IMR-90 (cell line): ENCODE measurements around the gene ADRA1B. TPM values are rescaled to one million over a fixed set of nuclear protein-coding genes. Genes with fewer than 3 reads are reported as not detected.

Experiments
- ATAC-seq: fragments of 200-7000 bp; cut with Tn5 transposase; 2 replicates; pipeline ENCODE4 v1.9.1; 2020; ENCODE audit warnings: low read depth, mild to moderate bottlenecking, moderate library complexity
- BruUV-seq: library from RNA; stranded (reverse); fragments of 400-500 nt; replicated peaks from 2 replicates; lab custom pipeline; 2021; lab: Mats Ljungman, UMichigan
- CTCF ChIA-PET: fragments of 300-600 bp; formaldehyde crosslinking; extraction: SDS; loops from one replicate; lab custom pipeline; 2021; ENCODE audit warnings: antibody characterized with exemption; lab: Yijun Ruan, JAX
- POLR2A ChIA-PET: fragments of 300-600 bp; sonication (Branson Sonifier 250); formaldehyde crosslinking; loops from one replicate; lab custom pipeline; 2022; ENCODE audit warnings: antibody characterized with exemption; ENCODE audit not compliant: unreplicated experiment; lab: Charles Lee
- DNase-seq: peaks from one replicate; pipeline ENCODE4 v3.0.0; 2013
- H2AFZ ChIP-seq: replicated peaks from 2 replicates; pipeline ENCODE3; 2013; ENCODE audit warnings: low read length, mild to moderate bottlenecking; ENCODE audit not compliant: poor library complexity
- H2AK5ac ChIP-seq: 2 replicates; pipeline ENCODE4 v1.6.1; 2013; ENCODE audit warnings: low read depth, low read length, inconsistent platforms
- H2AK9ac ChIP-seq: replicated peaks from 2 replicates; pipeline ENCODE3; 2013; ENCODE audit warnings: mild to moderate bottlenecking, low read depth, low read length, moderate library complexity; ENCODE audit not compliant: poor library complexity
- H2BK120ac ChIP-seq: 2 replicates; pipeline ENCODE4 v1.6.1; 2013; ENCODE audit warnings: low read depth, low read length, inconsistent platforms
- H2BK15ac ChIP-seq: 3 replicates; pipeline ENCODE4 v1.6.1; 2013; ENCODE audit warnings: low read depth, low read length, inconsistent platforms
- H2BK20ac ChIP-seq: 2 replicates; pipeline ENCODE4 v1.6.1; 2013; ENCODE audit warnings: low read depth, mild to moderate bottlenecking, inconsistent platforms, low read length, moderate library complexity
- H2BK5ac ChIP-seq: 2 replicates; pipeline ENCODE4 v1.6.1; 2013; ENCODE audit warnings: mild to moderate bottlenecking, low read depth, low read length, inconsistent platforms; ENCODE audit not compliant: poor library complexity, severe bottlenecking
- H3K14ac ChIP-seq: replicated peaks from 2 replicates; pipeline ENCODE4 v1.6.1; 2013; ENCODE audit warnings: low read depth, low read length, inconsistent platforms
- H3K18ac ChIP-seq: 2 replicates; pipeline ENCODE4 v1.6.1; 2013; ENCODE audit warnings: low read depth, low read length, control low read depth
- H3K23ac ChIP-seq: 2 replicates; pipeline ENCODE4 v1.6.1; 2013; ENCODE audit warnings: low read depth, low read length, inconsistent platforms
- H3K27ac ChIP-seq: 2 replicates; pipeline ENCODE4 v1.5.1; 2013; ENCODE audit warnings: mild to moderate bottlenecking, control low read depth, low read length; ENCODE audit not compliant: insufficient read depth
- H3K27me3 ChIP-seq: 2 replicates; pipeline ENCODE4 v1.6.1; 2013; ENCODE audit warnings: low read length; ENCODE audit not compliant: control insufficient read depth, insufficient read depth
- H3K36me3 ChIP-seq: 2 replicates; pipeline ENCODE4 v1.6.1; 2013; ENCODE audit warnings: low read length, mixed read lengths; ENCODE audit not compliant: control insufficient read depth, insufficient read depth
- H3K4ac ChIP-seq: 2 replicates; pipeline ENCODE4 v1.6.1; 2013; ENCODE audit warnings: low read depth, low read length, inconsistent platforms
- H3K4me1 ChIP-seq: 2 replicates; pipeline ENCODE4 v1.6.1; 2013; ENCODE audit warnings: low read length, mixed read lengths; ENCODE audit not compliant: control insufficient read depth, insufficient read depth
- H3K4me2 ChIP-seq: 2 replicates; pipeline ENCODE4 v1.6.1; 2013; ENCODE audit warnings: low read depth, mild to moderate bottlenecking, control low read depth, low read length, moderate library complexity
- H3K4me3 ChIP-seq: 2 replicates; pipeline ENCODE4 v1.5.1; 2013; ENCODE audit warnings: low read depth, mild to moderate bottlenecking, control low read depth, low read length, moderate library complexity; ENCODE audit not compliant: insufficient read depth
- H3K56ac ChIP-seq: 2 replicates; pipeline ENCODE4 v1.6.1; 2013; ENCODE audit warnings: low read length, inconsistent platforms; ENCODE audit not compliant: insufficient read depth; ENCODE audit errors: extremely low read depth
- H3K79me1 ChIP-seq, 2 experiments: 2 replicates each; pipeline ENCODE4 v1.6.1; 2013; ENCODE audit warnings: low read length in 2 of 2, inconsistent platforms in 1 of 2, low read depth in 1 of 2
- H3K9ac ChIP-seq: 2 replicates; pipeline ENCODE4 v1.6.1; 2013; ENCODE audit warnings: low read depth, low read length, control low read depth
- H3K9me1 ChIP-seq: 2 replicates; pipeline ENCODE4 v1.6.1; 2013; ENCODE audit warnings: low read length, inconsistent platforms; ENCODE audit not compliant: insufficient read depth
- H3K9me3 ChIP-seq: 2 replicates; pipeline ENCODE4 v1.6.1; 2013; ENCODE audit warnings: low read length; ENCODE audit not compliant: control insufficient read depth, insufficient read depth
- H4K20me1 ChIP-seq: 2 replicates; pipeline ENCODE4 v1.6.1; 2013; ENCODE audit warnings: low read length, inconsistent platforms; ENCODE audit not compliant: insufficient read depth
- H4K5ac ChIP-seq: 2 replicates; pipeline ENCODE4 v1.6.1; 2013; ENCODE audit warnings: mild to moderate bottlenecking, low read depth, low read length, control low read depth
- H4K8ac ChIP-seq, 2 experiments: 2 replicates each; pipeline ENCODE4 v1.6.1; 2013; ENCODE audit warnings: low read depth in 2 of 2, low read length in 2 of 2, control low read depth in 1 of 2, inconsistent platforms in 1 of 2
- H4K91ac ChIP-seq: 2 replicates; pipeline ENCODE4 v1.6.1; 2013; ENCODE audit warnings: low read depth, low read length, inconsistent platforms; ENCODE audit not compliant: insufficient read depth
- CEBPB ChIP-seq: IDR thresholded peaks from 2 replicates; pipeline ENCODE4 v1.6.1; 2012; ENCODE audit warnings: low read depth, low read length, improper control_type of control experiment
- CHD1 ChIP-seq: IDR thresholded peaks from 2 replicates; pipeline ENCODE4 v1.6.1; 2012; ENCODE audit warnings: low read depth, low read length, improper control_type of control experiment
- MAZ ChIP-seq: IDR thresholded peaks from 2 replicates; pipeline ENCODE4 v1.6.1; 2012; ENCODE audit warnings: low read depth, mild to moderate bottlenecking, low read length, improper control_type of control experiment, moderate library complexity, borderline replicate concordance
- NFE2L2 ChIP-seq: fragments of 150-350 bp; IDR thresholded peaks from 2 replicates; pipeline ENCODE4 v1.6.1; 2016; ENCODE audit warnings: low read depth, mild to moderate bottlenecking, low read length
- POLR2A ChIP-seq: IDR thresholded peaks from 2 replicates; pipeline ENCODE4 v1.6.1; 2012; ENCODE audit warnings: mild to moderate bottlenecking, low read depth, low read length
- RCOR1 ChIP-seq: IDR thresholded peaks from 2 replicates; pipeline ENCODE4 v1.6.1; 2012; ENCODE audit warnings: mild to moderate bottlenecking, low read length, improper control_type of control experiment; ENCODE audit not compliant: insufficient replicate concordance
- WGBS, 2 experiments: methylation state at CpG; one replicate each; pipeline versions ENCODE4 v1.1.5 to v1.1.7; 2013; ENCODE audit warnings: missing lambda C conversion rate in 2 of 2; ENCODE audit not compliant: insufficient read length in 1 of 2; ENCODE audit errors: extremely low coverage in 2 of 2; 5-methylcytosine and 5-hydroxymethylcytosine counted together
- dilution Hi-C: fragments of 300-500 bp; cut with HindIII; formaldehyde crosslinking; loops from one replicate; pipeline ENCODE4 v1.14.3; 2018; ENCODE audit warnings: low sequenced_read_pairs; ENCODE audit not compliant: unreplicated experiment
- in situ Hi-C: fragments of 300-500 bp; cut with MboI; formaldehyde crosslinking; loops from 3 replicates; pipeline ENCODE4 v1.14.3; 2019; ENCODE audit warnings: low sequenced_read_pairs, inconsistent platforms, mixed read lengths
- intact Hi-C: fragments of 100-400 bp; cut with micrococcal nuclease; formaldehyde crosslinking; loops from 2 replicates; pipeline ENCODE4 v1.10.0; 2022
- polyA plus RNA-seq, 3 experiments: library from polyadenylated mRNA; depleted of rRNA; stranded (reverse); fragments of >200 nt; gene quantifications; 2 replicates each; pipeline ENCODE4 v1.2.3, GENCODE V29; 2012; ENCODE audit warnings: low replicate concordance in 1 of 3
- total RNA-seq: library from RNA; depleted of rRNA; stranded (reverse); fragments of >200 nt; gene quantifications from 2 replicates; pipeline ENCODE4 v1.2.3, GENCODE V29; 2012

Gene ADRA1B
- total and polyA plus RNA-seq, 2 of the 4 experiments (the other 2 are of a cell fraction) = 0.18 to 1.5 TPM

GRCh38 chr5:159908591-159908940 lies 7.7 kb upstream of the ADRA1B start:
- Histone ChIP-seq H4K20me1 (no peaks in the 10 kb centered on the region), H3K27me3 (no peaks in the 10 kb centered on the region), H3K9ac (no peak overlapping the region), H2BK5ac (no peak overlapping the region), H3K56ac (no peak overlapping the region), H2AK9ac (no peak overlapping the region), H2BK20ac (no peak overlapping the region), H4K8ac (no peak overlapping the region), H3K4me1 (peaks cover 14% of the 10 kb centered on the region), H3K79me1 (no peaks in the 10 kb centered on the region), H3K27ac (no peak overlapping the region), H3K36me3 (no peaks in the 10 kb centered on the region), H2AFZ (no peak overlapping the region), H4K5ac (no peak overlapping the region), H3K9me3 (no peaks in the 10 kb centered on the region), H2BK120ac (no peak overlapping the region), H4K91ac (no peak overlapping the region), H2BK15ac (no peak overlapping the region), H3K9me1 (peaks cover 14% of the 10 kb centered on the region), H3K4ac (no peak overlapping the region; the same call in 1 of the 2 replicates), H3K18ac (no peak overlapping the region), H3K4me2 (no peak overlapping the region), H3K4me3 (no peak overlapping the region), H3K23ac (no peak overlapping the region), H3K14ac (no peak overlapping the region), H2AK5ac (no peak overlapping the region)
- intact Hi-C loops (no loop called here), in situ Hi-C loops (no loop called here), dilution Hi-C loops (no loop called here)
- POLR2A ChIA-PET = no interaction called here
- ATAC-seq (no peak), DNase-seq (no peak)
- TF ChIP-seq CEBPB (no peak), NFE2L2 (no peak), POLR2A (no peak), RCOR1 (no peak), CHD1 (no peak), MAZ (no peak)
- 100% methylated on average over 1 of the region's 5 CpGs; no CpG with 5 or more reads in 1 of the 2 experiments for WGBS, 2 experiments
- CTCF ChIA-PET = no interaction called here
- no TSS peak for BruUV-seq
